ENCODE measurements around the gene SIN3A.
"Not testable (repeated sequence)": the region's sequence is repeated elsewhere in the genome, so short reads cannot be mapped to it uniquely, and the experiment has no call there.

The SIN3A gene

DNA sequence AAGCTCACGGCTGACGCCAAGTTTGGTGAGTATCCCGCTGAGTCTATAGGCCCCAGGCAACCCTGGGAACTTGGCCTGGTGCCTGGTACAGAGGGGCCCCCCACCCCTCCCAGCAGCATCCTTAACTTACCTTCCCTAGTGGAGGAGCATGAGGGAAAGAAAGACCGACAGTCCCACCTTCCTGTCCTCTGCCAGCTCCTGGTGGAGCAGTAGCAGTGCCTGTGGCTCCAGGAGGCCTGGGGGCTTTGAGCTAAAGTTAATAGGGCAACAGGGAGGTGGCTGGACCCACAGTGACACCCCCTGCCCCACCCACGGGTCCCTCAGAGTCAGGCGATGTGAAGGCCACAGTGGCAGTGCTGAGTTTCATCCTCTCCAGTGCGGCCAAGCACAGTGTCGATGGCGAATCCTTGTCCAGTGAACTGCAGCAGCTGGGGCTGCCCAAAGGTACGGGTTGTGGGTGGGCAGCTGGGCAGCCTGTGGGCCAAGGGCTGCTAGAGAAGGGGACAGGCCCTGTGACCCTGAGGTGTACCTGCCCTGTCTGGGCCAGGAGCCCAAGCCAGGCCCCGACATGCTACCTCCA lies 112.7 kb downstream of the SIN3A start:
- DNase-seq (ENCODE audit: low read depth in 2 of 3, low spot score in 1 of 3) = no peak

DNA sequence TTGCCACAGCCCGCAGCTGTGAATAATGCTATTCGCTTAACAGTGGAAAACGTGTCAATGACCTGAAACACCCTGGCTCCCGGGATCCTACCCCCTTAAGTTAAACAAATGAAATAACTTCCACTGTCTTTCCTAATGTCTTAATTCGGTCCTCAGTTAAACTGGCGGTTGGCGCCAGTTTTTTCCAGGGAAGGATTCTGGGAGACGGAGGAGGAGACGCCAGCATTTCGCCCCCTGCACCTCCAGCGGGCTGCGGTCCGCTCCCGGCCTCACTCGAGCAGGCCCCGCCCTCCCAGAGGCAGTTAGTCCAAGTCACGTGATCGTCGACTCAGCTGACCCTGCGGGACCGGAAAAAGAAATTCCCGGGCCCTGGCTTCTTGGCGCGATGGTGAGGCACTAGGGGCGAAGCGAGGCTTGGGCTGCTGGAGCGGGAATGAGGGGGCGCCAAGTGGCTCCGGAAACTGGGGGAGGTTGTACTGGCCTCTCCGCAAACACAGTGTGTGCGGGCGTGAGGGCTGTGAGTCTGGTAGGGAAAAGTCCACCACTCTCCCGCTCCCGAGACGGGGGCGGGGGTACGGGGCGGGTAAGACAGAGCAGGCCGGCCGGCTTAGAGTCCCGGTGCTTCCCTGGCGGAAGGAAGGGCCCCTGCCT lies 115.7 kb downstream of the SIN3A start, which contains the start of gene COMMD4:
COMMD4 (plus strand) TSS at position 359 of the 651 bp plus-strand sequence; CDS start at position 386, 27 bp downstream.
- peak; percentile 81 to 87 (median 85) for DNase-seq (ENCODE audit: low read depth in 2 of 3, low spot score in 1 of 3)

- DNase-seq (ENCODE audit: low read depth in 2 of 3, low spot score in 1 of 3) = no peak
Observed at GRCh38 chr15:75335313-75335704, 116.2 kb downstream of the SIN3A start.

- DNase-seq (ENCODE audit: low read depth in 2 of 3, low spot score in 1 of 3) = not testable (repeated sequence)
Observed at GRCh38 chr15:75333654-75334419, 117.7 kb downstream of the SIN3A start.

GRCh38 chr15:75332093-75332492 lies 119.4 kb downstream of the SIN3A start:
- DNase-seq (ENCODE audit: low read depth in 2 of 3, low spot score in 1 of 3) = not testable (repeated sequence)

- no peak for DNase-seq (ENCODE audit: low read depth in 2 of 3, low spot score in 1 of 3)
Observed at GRCh38 chr15:75329571-75329970, 121.9 kb downstream of the SIN3A start.

DNA sequence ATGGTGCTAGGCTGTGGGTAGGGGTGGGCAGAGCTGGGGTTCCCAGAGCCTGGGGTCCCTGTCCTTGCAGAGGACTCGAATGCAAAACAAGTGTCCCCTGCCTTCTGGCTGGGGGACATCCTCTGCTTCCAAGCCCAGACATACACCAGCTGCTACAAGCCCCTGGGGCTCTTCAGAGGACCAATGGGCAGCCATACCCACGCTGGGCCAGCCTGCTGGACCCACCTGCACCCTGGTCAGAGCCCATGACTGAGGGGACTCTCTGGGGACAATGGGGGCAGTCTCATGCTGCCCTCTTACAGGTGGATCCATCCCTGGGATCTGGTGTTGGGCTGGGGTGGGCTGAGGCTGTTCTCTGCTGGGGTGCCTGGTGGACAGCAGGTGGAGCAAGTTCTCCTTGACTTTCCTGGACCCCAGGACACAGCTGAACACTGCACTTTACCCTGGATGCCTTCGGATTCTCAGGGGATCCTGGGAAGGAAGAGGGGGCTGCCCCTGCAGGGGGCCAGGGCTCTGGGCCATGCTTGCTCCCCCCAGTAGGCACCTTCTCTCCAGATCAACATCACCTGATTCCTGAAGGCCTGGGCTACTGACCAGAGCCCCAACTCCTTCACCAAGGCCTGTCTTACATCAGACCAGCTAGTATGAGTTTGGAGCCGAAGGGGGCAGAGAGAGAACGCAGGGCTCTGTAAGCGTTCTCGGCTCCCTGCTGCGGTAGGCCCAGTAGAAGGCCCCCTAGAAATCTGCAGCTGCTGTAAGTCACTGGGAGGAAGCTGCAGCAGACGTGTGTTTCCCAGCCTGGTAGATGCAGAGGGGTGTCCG lies 122.8 kb downstream of the SIN3A start:
- DNase-seq (ENCODE audit: low read depth in 2 of 3, low spot score in 1 of 3) = no peak

DNA sequence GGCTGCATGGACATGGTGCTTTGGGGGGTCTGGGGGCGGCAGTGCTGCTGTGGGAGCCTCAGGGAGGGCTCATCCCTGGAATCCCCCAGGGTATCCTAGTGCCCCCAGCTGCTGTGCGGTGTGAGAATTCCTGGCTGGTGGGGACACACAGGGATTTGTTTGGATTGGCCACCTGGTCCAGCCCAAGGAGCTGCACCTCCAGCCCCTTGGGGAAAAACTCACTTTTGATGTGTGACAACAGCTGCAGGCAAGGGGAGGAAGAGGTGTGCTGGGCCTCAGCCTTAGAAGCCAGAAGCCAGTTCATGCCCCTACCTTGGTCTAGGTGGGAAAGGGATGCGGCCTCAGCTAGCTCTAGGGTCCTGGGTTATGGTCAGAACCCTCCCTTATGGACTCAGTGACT lies 124.0 kb downstream of the SIN3A start:
- DNase-seq (ENCODE audit: low read depth in 2 of 3, low spot score in 1 of 3) = no peak

- no peak for DNase-seq (ENCODE audit: low read depth in 2 of 3, low spot score in 1 of 3)
Observed at GRCh38 chr15:75327005-75327404, 124.5 kb downstream of the SIN3A start.

GRCh38 chr15:75325922-75326321 lies 125.6 kb downstream of the SIN3A start:
- DNase-seq (ENCODE audit: low read depth in 2 of 3, low spot score in 1 of 3) = no peak

DNA sequence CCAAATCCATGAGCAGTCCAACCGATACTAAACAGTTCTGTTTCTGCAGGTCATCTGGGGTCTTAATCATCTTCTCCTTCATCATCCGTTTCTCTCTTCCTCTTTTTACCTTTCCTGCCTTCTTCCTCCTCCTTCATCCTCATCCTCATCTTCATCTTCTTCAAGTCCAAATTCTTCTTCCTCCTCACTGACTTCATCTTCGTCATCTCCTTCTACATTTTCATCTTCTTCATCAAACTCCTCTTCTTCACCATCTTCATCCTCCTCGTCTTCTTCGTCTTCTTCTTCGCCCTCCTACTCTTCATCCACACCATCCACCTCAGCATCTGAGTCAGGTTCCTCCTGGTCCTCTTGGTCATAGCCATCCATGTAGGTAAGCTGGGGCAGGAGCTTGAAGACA lies 129.8 kb downstream of the SIN3A start:
- DNase-seq (ENCODE audit: low read depth in 2 of 3, low spot score in 1 of 3) = no peak

Data from stimulated activated CD4-positive, alpha-beta T cell treated with anti-CD3 and anti-CD28 coated beads, Interleukin-12 subunit alpha, Interleukin-12 subunit beta, amount 100 ng/mL, for 48 hours (primary cell).